Left renal cortex interstitium (tissue), 4 donors: ENCODE measurements around the gene SLC35E4. TPM values are rescaled to one million over a fixed set of nuclear protein-coding genes. Genes with fewer than 3 reads are reported as not detected.
"Not testable (repeated sequence)": the region's sequence is repeated elsewhere in the genome, so short reads cannot be mapped to it uniquely, and the experiment has no call there.

Source experiments
- DNase-seq, 4 donors: peaks; one replicate each; pipeline ENCODE4 v3.0.0-alpha.2; 2013; ENCODE audit warnings: low read depth in 4 of 4, low spot score in 2 of 4, missing footprints in 1 of 4
- polyA plus RNA-seq, 4 donors: library from polyadenylated mRNA; unstranded; fragments of 120-200 nt; gene quantifications; one replicate each; pipeline ENCODE4 v1.2.1, GENCODE V29; 2013; ENCODE audit not compliant: insufficient read length in 4 of 4

SLC35E4 gene
- polyA plus RNA-seq, 4 donors = 1.8 to 2.4 (median 2.0) TPM

DNA sequence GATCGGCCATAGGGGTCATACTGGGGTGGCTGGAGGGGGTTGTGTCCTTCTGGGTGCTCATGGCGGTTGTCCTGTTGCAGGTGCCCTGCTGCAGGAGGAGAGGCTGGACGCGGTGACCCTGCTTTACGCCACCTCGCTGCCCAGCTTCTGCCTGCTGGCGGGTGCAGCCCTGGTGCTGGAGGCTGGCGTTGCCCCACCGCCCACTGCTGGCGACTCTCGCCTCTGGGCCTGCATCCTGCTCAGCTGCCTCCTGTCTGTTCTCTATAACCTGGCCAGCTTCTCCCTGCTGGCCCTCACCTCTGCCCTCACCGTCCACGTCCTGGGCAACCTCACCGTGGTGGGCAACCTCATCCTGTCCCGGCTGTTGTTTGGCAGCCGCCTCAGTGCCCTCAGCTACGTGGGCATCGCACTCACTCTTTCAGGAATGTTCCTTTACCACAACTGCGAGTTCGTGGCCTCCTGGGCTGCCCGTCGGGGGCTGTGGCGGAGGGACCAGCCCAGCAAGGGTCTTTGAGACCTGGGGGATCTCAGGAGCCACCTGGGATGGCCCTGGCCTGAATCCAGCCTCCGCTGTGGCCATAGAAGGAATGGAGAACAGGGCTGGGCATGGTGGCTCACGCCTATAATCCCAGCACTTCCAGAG lies 11.1 kb downstream of the SLC35E4 start:
- DNase-seq = no peak

DNA sequence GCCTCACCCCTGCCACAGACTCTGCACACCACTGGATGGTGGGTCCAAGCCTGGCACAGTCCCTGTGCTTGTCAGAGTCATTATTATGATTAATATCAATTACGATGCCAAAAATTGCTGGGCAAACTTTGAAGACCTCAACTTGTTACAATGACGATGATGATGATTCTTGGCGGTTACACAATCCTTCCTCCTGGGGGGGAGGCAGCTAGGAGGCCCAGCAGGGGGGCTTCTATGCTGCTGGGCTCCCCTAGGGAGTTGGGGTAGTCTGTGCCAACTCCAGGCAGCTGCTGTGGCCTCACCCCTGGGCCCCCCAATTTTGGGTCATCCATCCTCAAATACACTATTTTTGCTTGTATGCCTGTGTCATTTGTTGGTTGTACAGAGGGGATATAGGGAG lies 12.0 kb downstream of the SLC35E4 start:
- no peak for DNase-seq

DNA sequence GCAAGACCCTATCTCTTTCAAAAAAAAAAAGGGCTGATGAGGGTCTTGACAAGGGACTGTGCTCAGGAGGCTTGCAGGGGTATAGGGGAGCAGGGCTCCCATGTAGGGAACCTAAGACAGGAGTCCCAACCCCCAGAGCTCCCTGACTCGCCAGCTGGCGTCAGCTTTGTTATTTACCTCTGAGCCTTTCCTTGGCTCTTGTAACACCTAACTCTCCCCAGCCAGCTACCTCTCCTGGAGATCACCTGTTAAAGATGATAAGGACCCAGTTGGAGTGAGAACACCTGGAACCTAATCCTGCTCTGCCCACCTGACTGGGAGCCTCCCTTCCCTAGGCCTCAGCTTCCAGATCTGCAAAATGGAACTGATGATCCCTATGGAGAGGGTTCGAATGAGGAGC lies 13.2 kb downstream of the SLC35E4 start:
- DNase-seq = no peak

DNA sequence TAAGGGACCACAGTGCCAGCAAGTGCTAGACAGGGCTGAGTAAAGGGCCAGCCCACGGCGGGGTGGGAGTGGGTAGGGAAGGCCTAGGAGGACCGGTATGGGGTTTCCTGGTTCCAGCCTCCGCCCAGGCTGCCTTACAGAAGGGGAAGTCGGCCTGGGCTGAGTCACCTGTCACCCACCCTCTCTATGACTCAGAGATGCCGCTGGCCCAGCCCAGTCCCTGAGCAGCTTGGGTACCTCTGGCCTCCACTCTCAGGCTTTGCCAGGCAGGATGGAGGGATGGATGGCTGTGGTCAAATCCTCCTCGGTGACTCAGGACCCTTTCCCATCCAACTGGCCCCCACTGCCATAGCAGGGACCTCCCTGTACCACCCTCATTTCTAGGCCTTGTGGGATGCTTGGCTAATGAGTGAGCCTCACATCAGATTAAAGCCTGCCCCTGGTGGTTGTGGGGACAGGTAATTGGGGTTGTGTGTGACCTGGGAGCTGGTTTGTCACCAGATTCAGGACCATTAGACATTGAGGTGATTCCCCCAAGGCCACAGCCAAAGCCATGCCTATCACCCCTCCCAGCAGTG lies 13.9 kb downstream of the SLC35E4 start:
- DNase-seq = no peak

DNA sequence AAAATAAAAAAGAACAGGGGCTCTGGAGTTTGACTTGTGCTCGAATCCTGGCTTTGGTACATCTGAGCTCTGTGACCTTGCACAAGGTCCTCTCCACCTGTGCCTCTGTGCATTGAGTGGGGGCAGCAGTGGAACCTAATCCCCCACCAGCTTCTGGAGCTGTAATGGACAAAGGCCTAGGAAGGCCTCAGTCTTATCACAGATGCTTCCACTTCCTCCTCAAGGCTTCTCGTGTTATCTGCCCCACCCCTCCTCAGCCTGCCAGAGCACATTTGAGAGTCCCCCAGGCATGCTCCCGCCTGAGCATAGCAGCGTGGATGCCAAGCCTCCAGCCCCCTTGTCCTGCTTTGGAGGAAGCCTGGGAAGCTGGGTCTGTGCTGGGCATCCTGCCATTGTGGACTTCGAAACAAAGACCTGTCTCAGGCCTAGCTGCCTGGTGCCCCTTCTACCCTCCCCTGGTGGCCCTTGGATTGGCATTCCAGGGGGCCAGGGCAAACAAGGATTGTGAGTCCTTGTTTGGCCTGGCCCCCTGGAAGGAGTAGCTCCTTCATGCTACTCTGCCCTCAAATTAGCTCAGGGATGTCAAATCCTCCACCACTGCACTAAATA lies 15.0 kb downstream of the SLC35E4 start:
- no peak for DNase-seq

DNA sequence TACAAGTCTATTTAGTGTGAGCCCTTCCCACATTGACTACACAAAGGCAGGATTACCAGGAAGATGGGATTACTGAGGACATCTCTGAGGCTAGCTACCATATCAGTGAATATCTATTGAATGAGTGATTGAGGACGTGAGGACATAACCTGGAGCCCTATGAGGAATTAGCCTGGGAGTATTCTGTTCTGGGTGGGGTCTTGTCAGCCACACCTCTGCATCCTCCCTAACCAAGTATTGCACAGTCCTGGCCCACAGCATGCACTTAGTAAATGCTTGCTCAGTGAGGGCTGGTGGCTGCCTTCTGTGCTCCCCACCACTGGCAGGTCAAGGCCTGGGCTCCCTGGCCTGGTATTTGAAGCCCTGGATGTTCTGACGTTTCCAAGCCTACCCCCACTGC lies 17.3 kb downstream of the SLC35E4 start:
- no peak for DNase-seq

DNA sequence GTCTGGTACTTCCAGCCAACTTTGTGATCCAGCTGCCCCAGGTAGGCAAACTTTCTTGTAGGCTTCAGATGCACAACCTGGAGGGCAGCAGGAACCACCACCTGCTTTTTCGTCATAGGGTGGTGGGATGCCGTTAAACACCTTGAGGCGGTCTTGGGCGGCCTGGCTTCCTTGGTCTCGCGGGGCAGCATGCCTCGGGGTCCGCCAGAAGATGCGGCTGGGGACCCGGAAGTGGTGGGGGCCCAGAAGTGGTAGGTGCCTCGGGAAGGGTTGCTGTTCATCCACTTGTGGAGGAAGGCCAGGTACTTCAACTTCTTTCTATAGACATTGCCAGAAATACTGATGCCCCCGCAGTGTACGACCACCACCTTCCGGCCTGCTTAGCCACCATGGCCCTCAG lies 18.8 kb downstream of the SLC35E4 start:
- no peak for DNase-seq

DNA sequence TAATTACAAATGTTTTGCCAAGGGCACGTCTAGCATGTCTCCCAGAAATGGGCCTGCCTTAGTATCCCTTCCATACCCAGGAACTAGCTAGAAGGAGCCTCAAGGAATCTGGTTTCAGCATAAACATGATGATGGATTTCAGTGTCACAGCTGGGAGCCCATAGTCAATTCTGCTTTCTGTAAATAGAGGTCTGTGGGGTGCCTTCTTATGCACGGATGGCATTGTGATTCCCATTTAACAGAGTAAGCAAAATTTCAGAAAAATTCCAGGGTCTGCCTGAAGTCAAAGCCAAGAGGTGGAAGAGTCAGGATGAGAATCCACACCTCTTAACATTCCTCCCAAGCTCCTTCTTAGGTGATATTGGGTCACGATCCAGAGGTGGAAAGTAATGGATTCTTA lies 20.0 kb downstream of the SLC35E4 start:
- DNase-seq = no peak

DNA sequence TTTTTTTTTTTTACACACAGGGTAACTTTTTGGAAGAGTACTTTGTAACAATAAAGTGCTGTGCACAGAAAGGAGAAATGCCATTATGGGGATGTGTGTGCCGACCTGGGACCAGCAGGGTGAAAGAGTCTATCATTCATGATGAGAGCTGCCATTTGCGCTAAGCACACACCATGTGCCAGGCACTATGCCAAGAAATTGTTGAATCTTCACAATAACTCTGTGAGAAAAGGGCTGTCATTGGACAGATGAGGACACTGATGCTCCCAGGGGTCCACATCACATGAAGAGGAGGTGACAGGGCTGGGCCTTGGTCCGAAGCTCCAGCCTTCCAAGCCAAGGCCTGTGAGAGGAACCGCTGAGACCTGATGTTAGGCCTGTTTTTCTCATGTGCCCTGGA lies 26.5 kb downstream of the SLC35E4 start:
- no peak for DNase-seq

DNA sequence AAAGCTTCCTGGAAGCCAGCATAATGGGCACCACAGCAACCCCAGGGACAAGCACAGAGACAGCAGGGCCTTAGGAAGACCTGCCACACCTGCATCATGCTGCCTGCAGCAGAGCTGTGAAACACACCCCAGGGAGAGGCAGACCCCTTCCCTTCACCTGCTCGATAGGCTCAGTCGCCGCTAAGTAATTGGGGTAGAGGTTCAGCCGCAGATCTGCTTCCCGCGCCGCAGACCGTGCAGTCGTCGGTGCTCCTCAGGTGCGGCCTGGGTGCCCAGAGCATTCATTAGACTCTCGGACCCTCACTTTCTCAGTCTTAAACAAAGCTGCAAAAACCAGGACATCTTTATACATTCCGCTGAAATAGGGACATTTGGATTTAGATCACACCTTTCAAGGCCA lies 29.2 kb downstream of the SLC35E4 start:
- DNase-seq = no peak

DNA sequence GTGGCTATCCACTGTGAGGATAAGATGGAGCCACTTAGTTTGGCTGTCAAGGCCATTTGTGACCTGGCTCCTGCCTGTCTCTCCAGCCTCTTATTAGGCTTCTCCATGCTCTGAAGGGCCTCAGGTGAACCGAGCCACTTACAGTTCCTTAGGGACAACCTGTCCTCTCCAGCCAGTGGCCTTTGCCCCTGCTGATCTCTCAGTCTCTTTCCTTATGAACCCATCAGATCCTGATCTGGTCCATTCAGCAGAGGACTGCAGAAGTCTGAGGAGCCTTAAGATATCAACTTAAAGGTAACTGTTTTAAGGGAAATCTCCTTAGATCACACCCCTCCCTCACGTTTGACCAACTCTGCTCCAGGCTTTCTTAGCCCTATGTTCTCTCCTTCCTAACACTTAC lies 29.7 kb downstream of the SLC35E4 start:
- no peak for DNase-seq

DNA sequence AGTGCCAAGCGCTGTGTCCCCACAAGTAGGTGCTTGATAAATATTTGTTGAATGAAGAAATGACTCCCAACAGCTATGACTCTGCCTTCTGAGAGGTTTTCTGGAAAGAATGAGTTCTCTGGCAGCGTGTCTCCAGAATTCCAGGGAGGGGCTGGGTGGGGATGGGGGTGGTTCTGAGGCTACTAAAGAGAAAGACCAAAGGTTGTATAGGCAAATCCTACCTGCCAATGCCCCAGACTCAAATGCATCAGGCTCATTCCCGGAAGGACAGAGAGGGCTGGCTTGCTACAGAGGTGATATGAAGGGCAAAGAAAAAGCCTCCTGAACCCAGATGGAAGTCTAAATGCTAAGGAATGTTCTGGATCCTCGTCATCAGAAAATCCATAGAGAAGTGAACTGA lies 30.2 kb downstream of the SLC35E4 start:
- DNase-seq = no peak

DNA sequence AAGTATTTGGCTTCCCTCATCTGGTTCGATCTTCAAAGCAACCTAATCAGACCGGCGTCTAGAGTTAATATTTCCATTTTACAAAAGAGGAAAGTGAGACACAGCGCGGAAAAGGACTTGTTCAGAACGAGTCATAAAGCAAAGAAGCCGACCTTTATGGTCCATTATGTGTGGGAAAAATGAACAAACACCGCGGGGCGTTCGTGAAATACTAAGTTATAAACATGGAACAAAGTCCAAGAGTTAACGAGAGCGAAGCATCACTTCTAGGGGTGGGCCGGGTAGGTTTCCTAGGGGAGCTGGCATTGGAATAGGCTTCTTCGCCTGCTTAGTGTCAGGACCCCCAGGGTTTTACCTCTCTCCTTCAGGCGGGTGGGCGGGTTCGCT lies 31.5 kb downstream of the SLC35E4 start:
- peak in 1 of 4 donors; percentile 13 for DNase-seq

DNA sequence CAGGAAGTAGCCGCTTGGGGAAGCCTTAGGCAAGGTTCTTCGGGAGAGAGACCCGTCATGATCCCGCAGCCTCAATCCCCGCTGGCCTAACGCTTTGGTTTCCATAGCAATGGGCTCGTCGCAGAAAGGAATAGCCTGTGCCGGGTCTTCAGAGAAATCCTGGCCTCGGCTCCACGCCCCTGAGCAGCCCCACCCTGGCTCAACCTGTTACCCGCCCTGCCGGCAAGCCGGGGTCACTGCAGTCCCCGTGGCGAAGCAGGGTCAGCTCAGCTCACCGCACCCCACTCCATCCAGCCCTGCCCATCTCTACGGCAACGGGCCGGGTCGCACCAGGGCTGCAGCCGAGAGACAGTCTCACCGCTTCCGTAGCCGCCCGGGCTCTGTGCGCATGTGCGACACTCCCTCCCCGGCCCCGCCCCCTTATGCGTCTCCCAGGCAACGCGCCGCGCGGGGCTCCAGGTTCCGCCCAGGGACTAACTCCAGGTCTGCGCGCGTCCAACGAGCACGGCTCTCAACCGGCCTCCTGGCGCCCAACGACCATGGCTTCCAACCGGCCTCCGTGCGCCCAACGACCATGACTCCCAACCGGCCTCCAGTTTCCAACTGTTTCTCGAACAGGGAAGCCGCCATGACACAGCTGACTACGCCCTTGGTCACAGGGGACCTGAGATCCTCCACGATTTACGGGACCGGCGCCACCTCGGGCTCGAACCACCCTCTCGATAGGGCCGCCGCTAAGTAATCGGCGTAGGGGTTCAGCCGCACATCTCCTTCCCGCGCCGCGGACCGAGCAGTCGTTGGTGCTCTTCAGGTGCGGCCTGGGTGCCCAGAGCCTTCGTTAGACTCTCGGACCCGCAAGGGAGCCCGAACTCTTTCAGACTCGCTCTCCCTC lies 32.2 kb downstream of the SLC35E4 start, which contains the start of gene DUSP18:
Gene DUSP18 (minus strand): TSS at position 382 of the 892 bp plus-strand sequence. CDS start 3,872 bp downstream, outside the sequence.
- DNase-seq = peak; percentile 56 to 86 (median 80)

DNA sequence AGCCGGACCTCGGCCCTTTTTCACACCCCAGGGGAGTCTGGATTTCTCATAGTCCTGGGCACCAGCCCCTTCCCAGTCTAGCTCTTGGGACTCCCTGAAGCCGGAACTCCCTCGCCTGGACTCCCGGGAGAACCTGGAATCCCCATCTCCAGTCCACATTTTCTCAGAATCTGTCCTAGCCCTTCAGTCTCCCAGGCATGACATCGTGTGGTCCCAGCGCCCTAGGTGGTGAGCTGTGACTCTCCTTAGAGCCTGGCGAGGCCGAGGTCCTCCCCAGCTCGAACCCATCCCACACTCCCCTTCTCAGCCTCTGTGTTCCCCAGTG lies 32.8 kb downstream of the SLC35E4 start:
- DNase-seq = peak in 1 of 4 donors; percentile 14

DNA sequence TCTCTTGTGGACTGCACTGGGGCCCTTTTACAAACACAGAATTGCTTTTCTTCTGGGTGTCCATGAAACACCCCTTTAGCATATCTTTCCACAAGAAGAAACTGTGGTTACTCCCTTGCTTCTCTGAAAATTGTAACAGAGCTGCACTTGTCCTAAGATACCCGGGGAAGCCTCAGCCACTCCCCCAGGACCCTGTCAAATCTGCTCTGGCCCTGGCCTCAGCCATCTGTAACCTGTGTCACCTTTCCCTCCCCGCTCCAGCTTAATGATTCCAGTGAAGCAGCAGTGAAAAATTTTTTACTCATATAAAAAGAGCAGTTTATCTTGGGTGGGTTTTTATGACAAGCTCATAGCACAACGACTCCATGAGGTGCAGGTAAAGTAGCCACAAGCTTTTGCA lies 35.5 kb downstream of the SLC35E4 start:
- DNase-seq = no peak

DNA sequence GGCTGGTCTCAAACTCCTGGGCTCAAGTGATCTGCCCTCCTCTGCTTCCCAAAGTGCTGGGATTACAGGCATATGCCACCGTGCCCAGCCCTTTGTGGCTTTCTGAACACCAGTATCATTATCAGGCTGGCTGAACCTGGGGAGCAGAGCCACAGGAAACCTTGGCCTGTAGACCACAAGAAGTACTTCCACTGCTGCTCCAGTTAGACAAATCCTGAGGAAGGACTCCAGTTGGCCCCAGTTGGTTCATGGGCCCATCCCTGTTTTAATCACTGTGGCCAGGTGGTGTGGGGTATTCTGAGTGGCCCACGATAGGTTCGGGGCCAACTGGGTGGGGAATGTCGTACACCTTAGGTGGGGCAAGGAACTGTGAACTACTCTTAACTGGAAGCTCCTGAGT lies 37.6 kb downstream of the SLC35E4 start:
- no peak for DNase-seq

DNA sequence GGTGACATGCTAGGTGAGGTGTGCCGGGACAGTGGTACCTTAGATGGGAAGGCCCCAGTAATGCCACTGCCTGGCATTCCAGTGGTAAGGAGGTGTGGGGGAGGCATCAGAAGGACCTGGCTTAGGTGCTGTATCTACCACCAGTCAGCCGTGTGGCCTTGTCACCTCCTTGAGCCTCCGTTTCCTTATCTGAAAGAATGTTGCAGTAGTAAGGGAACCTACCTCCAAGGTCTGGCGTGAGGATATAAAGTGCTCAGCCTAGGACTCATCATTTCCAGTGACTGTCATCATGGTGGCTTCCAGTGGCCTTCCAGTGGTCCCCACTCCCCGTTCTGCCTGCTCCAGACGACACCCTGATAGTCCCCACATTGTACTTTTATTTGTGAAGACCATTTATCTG lies 38.9 kb downstream of the SLC35E4 start:
- no peak for DNase-seq

DNA sequence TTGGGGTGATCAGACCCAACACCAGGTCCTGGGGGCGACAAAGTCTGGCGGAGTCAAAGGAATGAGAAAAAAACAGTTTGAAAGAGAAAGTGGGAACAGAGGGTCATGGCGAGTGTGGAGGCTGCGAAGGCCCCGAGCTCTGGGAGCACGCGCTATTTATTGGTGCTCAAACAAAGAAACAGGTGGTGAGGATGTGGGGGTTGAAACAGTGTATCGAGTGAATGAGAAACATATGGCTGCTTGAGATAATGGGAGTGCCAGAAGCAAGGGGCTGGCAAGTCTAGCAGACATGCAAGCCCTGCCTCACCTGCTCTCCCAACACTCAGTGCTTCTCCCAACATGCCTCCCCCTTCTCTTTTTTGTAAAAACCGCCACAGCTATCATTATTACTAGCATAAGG lies 39.9 kb downstream of the SLC35E4 start:
- DNase-seq = no peak

DNA sequence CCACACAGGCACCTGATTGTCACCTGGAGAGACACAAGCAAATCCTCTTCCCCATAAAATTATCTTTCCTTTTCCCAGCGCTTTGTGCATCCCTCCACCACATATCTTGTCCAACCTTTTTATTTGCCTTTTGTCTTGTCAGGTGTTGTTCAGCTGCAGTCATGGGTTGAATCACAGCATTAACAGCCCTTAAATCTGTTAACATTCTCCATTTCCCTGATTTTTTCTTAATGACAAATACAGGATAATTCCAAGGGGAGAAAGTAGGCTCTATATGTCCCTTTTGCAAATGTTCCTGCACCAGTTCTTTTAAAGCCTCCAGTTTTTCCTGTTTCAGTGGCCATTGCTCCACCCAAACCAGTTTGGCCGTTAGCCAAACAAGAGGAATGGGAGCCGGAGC lies 41.0 kb downstream of the SLC35E4 start:
- not testable (repeated sequence) for DNase-seq

DNA sequence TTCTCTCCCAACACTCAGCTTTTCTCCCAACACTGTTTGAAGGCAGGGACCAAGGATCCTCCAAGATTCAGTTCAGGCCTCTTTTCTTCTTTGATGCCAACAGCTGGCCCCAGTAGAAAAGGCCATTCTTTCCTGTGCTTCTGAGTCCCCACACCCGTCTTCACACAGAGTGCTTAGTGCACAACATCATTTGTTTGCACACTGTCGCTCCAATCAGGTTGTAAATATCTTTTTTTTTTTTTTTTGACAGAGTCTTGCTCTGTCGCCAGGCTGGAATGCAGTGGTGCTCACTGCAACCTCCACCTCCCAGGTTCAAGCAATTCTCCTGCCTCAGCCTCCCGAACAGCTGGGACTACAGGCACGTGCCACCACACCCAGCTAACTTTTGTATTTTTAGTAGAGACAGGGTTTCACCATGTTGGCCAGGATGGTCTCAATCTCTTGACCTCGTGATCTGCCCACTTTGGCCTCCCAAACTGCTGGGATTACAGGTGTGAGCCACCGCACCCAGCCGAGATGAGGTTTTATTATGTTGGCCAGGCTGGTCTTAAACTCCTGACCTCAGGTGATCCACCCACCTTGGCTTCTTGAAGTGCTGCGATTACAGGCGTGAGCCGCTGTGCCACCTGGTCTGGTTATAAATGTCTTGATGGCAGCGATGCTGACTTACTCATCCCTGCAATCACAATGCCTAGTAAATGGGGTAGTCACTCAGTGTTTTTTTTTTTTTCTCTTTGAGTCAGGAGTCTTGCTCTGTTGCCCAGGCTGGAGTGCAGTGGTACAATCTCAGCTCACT lies 44.5 kb downstream of the SLC35E4 start:
- DNase-seq = not testable (repeated sequence)
